IPS DF 4.7 (cell line): ENCODE results near the gene PCGF1.
"Not testable (repeated sequence)": the region's sequence is repeated elsewhere in the genome, so short reads cannot be mapped to it uniquely, and the experiment has no call there.

ENCODE experiments used
- DNase-seq: peaks from one replicate; pipeline ENCODE4 v3.0.0-alpha.2; 2013; ENCODE audit warnings: low spot score; ENCODE audit errors: extremely low read depth

Gene PCGF1

DNA sequence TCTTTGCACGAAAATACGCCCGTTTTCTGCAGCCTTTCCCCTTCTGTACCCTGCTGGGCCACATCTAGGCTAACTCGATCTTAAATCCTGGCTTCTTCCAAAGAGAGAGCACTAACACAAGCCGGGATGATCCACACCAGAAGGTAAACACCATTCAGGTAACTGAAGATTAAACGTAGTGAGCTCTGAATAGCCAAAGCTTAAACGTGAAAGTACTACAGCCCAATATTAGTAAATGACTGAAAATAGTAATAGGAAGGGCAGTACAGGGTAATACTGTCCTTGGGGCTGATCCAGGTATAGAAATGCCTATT is 34.6 kb downstream of the PCGF1 start:
- DNase-seq = no peak

DNA sequence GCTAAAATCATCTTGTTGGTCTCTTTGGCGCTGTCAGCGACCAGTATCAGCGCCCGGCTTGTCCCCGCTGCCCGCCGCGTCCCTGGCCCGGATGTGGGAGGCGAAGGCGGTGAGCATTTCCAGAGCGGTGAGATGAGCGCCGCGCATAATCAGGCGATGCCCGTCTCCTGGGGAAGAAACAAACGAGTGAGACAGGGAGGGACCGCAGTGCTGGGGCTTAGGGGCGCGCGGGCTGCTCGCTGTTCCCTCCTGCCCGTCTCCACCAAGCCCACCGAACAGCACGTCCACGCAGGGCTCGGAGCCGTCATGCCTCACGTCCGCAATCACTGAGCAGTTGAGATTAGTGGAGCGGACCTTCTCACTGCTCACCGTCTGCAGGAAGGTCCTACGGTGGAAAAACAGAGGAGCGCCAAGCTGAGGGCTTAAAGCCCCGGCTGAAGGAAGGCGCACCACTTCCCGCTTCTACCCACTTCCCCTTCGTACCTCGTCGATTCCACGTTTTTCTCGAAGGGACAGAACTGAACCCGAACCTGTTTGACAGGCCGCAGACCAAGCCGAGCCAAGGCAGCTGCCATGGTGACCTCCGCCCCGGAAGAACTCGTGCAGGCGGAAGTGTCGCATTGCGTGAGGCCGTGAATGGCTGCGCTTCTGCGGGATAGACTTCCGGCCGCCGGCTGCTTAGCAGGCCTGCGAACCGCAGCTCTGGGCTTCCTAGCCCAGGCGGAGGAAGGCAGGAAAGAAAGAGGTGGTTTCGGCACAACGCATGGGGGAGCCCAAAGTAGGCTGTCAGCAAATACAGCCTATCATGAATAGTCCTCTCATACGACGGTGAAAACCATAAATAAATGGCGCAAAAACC is 35.2 kb downstream of the PCGF1 start, which contains the start of gene MRPL53:
Gene MRPL53, minus strand, starts transcription at position 595 of the 859 bp plus-strand sequence. Its CDS starts 20 bp downstream, at position 575.
- no peak for DNase-seq

- DNase-seq = no peak
These were observed 36.0 kb downstream of the PCGF1 start for GRCh38 chr2:74471332-74472065.

- not testable (repeated sequence) for DNase-seq
These were observed 36.8 kb downstream of the PCGF1 start for GRCh38 chr2:74470742-74471141.

DNA sequence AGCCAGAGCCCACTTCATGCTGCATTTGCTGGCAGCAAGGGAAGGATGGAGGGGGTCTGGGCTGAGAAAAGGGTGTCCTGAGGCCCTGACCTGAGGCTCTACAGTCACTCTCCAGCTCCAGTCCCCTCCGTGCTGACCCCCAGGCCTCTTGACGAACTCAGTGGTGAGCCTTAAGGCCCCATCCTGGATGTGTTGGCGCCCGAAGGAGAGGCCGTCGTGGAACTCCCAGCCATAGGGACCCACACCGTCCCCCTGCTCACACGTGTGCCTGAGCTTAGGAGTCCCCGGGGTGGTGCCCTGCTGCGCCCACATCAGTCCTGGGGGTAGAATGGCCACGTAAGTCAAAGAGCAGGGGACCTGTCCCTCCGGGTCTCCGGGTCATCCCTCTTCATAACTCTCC is 43.1 kb downstream of the PCGF1 start:
- no peak for DNase-seq

GRCh38 chr2:74462786-74463105 is 44.7 kb downstream of the PCGF1 start:
- no peak for DNase-seq

DNA sequence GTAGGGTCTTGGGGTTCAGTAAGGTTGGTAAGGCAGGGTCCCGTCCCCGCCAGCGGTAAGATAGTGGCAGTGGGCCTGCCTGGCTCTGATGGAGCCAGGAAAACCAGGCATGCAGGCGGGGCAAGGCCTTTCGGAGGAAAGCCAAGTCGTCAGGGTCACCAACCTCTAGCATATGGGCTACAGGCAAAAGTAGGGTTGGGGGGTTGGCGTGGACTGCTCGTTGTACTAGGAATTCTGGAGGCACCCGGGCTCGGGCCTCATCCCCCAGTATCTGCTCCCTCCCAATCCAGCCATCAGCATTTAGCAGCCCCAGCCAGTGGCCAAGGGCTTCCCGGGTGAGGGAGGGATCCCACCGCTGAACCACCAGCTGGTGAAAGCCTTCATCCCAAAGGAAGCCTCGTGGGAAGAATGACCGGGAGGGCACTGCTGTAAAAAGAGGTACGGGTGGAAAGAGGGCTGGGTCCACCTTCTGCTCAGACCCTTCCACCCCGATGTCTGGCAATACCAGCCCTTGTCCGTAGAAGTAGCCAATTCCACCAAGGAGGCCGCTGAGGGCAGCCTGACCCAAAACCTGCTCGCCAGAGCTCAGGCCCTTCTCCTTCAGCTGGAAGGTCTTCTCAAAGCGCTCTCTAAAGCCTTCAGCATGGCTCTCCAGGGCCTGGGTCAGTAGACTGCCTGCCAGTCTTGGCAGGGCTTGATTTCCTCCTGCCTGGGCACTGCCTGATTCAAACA is 45.3 kb downstream of the PCGF1 start:
- no peak for DNase-seq

DNA sequence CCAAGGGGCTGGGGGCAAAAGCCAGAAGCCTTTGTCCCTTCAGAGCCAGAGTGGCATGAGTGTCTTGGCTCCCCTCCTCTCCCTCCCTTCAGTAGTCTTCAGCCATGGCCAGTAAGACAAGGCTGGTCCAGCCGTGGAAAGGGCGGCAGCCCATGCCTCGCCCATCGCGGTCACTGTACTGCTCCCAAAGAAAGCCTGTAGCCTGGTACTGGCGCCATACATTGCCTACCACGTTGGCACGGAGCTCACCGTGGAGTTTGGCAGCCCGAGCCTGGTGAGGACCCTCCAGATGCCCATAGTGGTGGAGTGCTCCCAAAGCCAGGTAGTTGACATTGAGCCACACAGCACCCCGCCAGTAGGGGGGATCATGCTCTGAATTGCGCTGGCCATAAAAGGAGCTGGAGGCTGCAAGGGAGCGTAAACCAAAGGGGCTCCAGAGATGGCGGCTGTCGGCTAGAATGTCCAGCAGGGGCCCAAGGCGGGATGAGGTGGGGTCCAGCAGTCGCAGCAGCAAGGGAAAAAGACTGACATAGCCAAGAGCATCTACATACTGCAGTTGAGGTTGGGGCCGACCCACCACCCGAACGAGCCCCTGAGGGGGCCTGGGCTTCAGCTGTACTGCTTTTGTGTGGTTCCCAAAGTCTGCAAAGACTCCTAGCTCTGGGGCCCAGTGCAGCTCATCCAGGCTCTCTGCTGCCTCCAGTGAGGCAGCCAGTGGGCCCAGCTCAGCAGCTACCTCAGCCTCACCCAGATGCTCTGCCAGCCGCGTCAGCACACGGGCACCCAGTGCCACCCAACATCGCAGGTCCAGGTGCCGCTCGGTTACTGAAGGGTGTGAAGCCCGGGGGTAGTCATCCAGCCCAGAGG is 46.1 kb downstream of the PCGF1 start:
- DNase-seq = no peak

DNA sequence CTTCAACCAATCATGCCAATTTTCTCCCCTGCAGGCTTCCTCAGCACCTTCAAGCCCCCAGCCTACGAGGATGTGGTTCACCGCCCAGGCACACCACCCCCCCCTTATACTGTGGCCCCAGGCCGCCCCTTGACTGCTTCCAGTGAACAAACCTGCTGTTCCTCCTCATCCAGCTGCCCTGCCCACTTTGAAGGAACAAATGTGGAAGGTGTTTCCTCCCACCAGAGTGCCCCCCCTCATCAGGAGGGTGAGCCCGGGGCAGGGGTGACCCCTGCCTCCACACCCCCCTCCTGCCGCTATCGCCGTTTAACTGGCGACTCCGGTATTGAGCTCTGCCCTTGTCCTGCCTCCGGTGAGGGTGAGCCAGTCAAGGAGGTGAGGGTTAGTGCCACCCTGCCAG is 47.3 kb downstream of the PCGF1 start:
- not testable (repeated sequence) for DNase-seq

GRCh38 chr2:74459503-74460118 is 47.9 kb downstream of the PCGF1 start:
- DNase-seq = not testable (repeated sequence)

GRCh38 chr2:74458938-74459363 is 48.5 kb downstream of the PCGF1 start:
- DNase-seq = no peak

DNA sequence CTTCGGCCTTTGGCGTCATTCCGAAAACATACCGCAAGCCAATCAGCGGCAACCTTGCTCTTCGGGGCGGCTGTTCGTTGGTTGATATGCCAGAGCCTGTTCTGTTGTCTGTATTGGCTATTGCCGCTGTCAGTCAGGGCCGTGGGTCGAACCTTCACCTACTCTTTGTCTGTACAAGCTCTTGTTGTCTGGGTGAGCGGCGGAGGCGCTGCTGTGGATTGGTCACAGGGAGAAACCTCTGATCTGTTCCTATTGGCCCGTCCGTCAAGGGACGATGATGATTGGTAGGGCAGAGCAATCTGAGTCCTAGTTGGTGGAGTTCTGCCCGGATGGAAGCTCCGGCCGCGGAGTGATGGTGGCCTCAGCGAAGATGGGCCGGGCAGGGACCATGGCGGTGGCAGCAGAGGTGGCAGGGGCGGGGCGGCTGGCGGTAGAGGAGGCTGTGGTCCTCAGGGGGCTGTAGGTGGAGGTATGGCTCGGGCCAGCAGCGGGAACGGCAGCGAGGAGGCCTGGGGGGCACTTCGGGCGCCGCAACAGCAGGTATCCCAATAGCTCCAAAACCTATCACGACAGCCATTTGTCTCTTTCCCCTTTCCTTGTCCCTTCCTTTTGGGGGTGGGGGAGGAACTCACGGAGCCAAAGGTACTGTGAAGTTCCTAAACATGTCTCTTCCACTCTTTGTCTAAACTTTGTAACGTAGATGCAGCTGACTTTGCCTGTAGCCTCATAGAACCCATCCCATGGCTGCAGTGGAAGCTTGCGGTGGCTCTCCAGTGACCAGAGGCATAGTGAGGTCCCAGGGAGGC is 49.2 kb downstream of the PCGF1 start, which contains the start of gene WBP1:
Gene WBP1, plus strand, starts transcription at position 307 of the 806 bp plus-strand sequence. Its CDS starts 165 bp downstream, at position 472.
- DNase-seq = peak; percentile 100

DNA sequence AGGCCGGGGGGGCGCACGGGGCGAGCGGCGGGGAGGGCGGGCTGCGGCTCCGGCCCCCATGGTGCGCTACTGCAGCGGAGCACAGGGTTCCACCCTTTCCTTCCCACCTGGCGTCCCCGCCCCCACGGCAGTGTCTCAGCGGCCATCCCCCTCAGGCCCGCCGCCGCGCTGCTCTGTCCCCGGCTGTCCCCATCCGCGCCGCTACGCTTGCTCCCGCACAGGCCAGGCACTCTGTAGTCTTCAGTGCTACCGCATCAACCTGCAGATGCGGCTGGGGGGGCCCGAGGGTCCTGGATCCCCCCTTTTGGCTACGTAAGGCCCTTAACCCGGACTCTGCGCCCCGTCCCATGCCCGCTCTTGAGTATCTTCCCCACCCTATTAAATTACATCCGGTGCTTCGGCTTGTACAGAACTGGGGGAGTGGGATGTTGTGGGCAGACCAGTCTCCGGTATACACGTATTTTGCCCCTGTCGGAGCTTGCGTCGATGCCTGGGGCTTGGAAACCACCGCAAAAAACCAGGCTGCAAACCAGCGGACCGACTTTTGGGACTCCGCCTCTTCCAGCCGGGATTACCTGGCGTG is 49.9 kb downstream of the PCGF1 start:
- no peak for DNase-seq

GRCh38 chr2:74457129-74457548 is 50.4 kb downstream of the PCGF1 start:
- DNase-seq = no peak
